Astrocyte (in vitro differentiated cells and primary cell): Measurements from ENCODE around the gene MORC1. TPM values are rescaled to one million over a fixed set of nuclear protein-coding genes. Genes with fewer than 3 reads are reported as not detected.

Experiments
- DNase-seq: peaks from one replicate; pipeline ENCODE4 v3.0.0-alpha.2; 2010; ENCODE audit warnings: low read depth
- FAIRE-seq: peaks from 2 replicates; lab custom pipeline; 2011; peaks lifted over from hg19 to GRCh38; lab: Jason Lieb, UNC
- H2AFZ ChIP-seq: 2 replicates; pipeline ENCODE4 v1.6.0; 2012; ENCODE audit warnings: low read depth, low read length, inconsistent platforms
- H3K27ac ChIP-seq: 2 replicates; pipeline ENCODE4 v1.5.1; 2011; ENCODE audit warnings: low read depth, low read length, inconsistent platforms
- H3K27me3 ChIP-seq: 2 replicates; pipeline ENCODE4 v1.6.0; 2011; ENCODE audit warnings: low read length, inconsistent platforms; ENCODE audit not compliant: insufficient read depth
- H3K36me3 ChIP-seq: 2 replicates; pipeline ENCODE4 v1.5.1; 2011; ENCODE audit warnings: low read length, inconsistent platforms; ENCODE audit not compliant: insufficient read depth
- H3K4me1 ChIP-seq: 2 replicates; pipeline ENCODE4 v1.5.1; 2011; ENCODE audit warnings: low read length, inconsistent platforms; ENCODE audit not compliant: insufficient read depth
- H3K4me2 ChIP-seq: 2 replicates; pipeline ENCODE4 v1.6.0; 2012; ENCODE audit warnings: low read length, inconsistent platforms
- H3K4me3 ChIP-seq: 2 replicates; pipeline ENCODE4 v1.5.1; 2011; ENCODE audit warnings: low read depth, mild to moderate bottlenecking, low read length, inconsistent platforms; ENCODE audit not compliant: insufficient read depth
- H3K79me2 ChIP-seq: 2 replicates; pipeline ENCODE4 v1.6.0; 2012; ENCODE audit warnings: mild to moderate bottlenecking, low read length, inconsistent platforms; ENCODE audit not compliant: insufficient read depth
- H3K9ac ChIP-seq: 2 replicates; pipeline ENCODE4 v1.6.0; 2012; ENCODE audit warnings: mild to moderate bottlenecking, low read length, inconsistent platforms
- H3K9me3 ChIP-seq: 2 replicates; pipeline ENCODE4 v1.5.1; 2012; ENCODE audit warnings: low read depth, mild to moderate bottlenecking, low read length, inconsistent platforms; ENCODE audit not compliant: insufficient read depth
- H4K20me1 ChIP-seq: 2 replicates; pipeline ENCODE4 v1.6.0; 2012; ENCODE audit warnings: low read length, inconsistent platforms; ENCODE audit not compliant: insufficient read depth
- H3K27ac Mint-ChIP-seq: one replicate; pipeline ENCODE4 v1.8.0; 2021; ENCODE audit warnings: mild to moderate bottlenecking, mixed read lengths; ENCODE audit not compliant: unreplicated experiment
- H3K27me3 Mint-ChIP-seq: one replicate; pipeline ENCODE4 v1.8.0; 2021; ENCODE audit warnings: low read depth, mixed read lengths; ENCODE audit not compliant: unreplicated experiment
- H3K36me3 Mint-ChIP-seq: one replicate; pipeline ENCODE4 v1.8.0; 2021; ENCODE audit warnings: low read depth, mixed read lengths; ENCODE audit not compliant: unreplicated experiment
- H3K4me1 Mint-ChIP-seq: one replicate; pipeline ENCODE4 v1.8.0; 2021; ENCODE audit warnings: low read depth, mixed read lengths; ENCODE audit not compliant: unreplicated experiment
- H3K4me3 Mint-ChIP-seq: one replicate; pipeline ENCODE4 v1.8.0; 2021; ENCODE audit warnings: mild to moderate bottlenecking, moderate library complexity, mixed read lengths; ENCODE audit not compliant: unreplicated experiment
- H3K9me3 Mint-ChIP-seq: one replicate; pipeline ENCODE4 v1.8.0; 2021; ENCODE audit warnings: mild to moderate bottlenecking, mixed read lengths; ENCODE audit not compliant: unreplicated experiment
- EZH2 ChIP-seq: IDR thresholded peaks from 2 replicates; pipeline ENCODE4 v1.6.1; 2012; ENCODE audit warnings: mild to moderate bottlenecking, low read length, inconsistent platforms; ENCODE audit not compliant: insufficient read depth
- total RNA-seq: library from RNA; stranded (reverse); gene quantifications from 2 replicates; pipeline ENCODE4 v1.2.1, GENCODE V29; 2021
- TF ChIP-seq, protein P1 (sequence below): IDR thresholded peaks from 2 replicates; pipeline ENCODE4 v1.5.1; 2011; ENCODE audit warnings: low read depth, mild to moderate bottlenecking, inconsistent platforms, low read length, moderate library complexity; ENCODE audit not compliant: insufficient read depth

MORC1 gene
- total RNA-seq, 1 donor from 2014 or later = not detected

- Mint-ChIP-seq H3K4me1 (no peaks in the 10 kb centered on the region), H3K27ac (no peak overlapping the region), H3K9me3 (no peaks in the 10 kb centered on the region), H3K27me3 (no peaks in the 10 kb centered on the region), H3K36me3 (no peaks in the 10 kb centered on the region), H3K4me3 (no peak overlapping the region)
- H2AFZ ChIP-seq = no peak overlapping the region
- H3K27me3 ChIP-seq = no peaks in the 10 kb centered on the region
- no peaks in the 10 kb centered on the region for H3K9me3 ChIP-seq
- DNase-seq (no peak), FAIRE-seq (no peak)
- TF ChIP-seq, protein P1, sequence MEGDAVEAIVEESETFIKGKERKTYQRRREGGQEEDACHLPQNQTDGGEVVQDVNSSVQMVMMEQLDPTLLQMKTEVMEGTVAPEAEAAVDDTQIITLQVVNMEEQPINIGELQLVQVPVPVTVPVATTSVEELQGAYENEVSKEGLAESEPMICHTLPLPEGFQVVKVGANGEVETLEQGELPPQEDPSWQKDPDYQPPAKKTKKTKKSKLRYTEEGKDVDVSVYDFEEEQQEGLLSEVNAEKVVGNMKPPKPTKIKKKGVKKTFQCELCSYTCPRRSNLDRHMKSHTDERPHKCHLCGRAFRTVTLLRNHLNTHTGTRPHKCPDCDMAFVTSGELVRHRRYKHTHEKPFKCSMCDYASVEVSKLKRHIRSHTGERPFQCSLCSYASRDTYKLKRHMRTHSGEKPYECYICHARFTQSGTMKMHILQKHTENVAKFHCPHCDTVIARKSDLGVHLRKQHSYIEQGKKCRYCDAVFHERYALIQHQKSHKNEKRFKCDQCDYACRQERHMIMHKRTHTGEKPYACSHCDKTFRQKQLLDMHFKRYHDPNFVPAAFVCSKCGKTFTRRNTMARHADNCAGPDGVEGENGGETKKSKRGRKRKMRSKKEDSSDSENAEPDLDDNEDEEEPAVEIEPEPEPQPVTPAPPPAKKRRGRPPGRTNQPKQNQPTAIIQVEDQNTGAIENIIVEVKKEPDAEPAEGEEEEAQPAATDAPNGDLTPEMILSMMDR = no peak
- no peak for TF ChIP-seq EZH2
- H3K4me3 ChIP-seq = no peak overlapping the region
- H3K36me3 ChIP-seq = no peaks in the 10 kb centered on the region
- no peaks in the 10 kb centered on the region for H3K4me1 ChIP-seq
- H4K20me1 ChIP-seq = no peaks in the 10 kb centered on the region
- no peak overlapping the region for H3K9ac ChIP-seq
- H3K27ac ChIP-seq = no peak overlapping the region
- H3K79me2 ChIP-seq = no peaks in the 10 kb centered on the region
- H3K4me2 ChIP-seq = no peak overlapping the region
These were observed 70.6 kb downstream of the MORC1 start for GRCh38 chr3:109047366-109047765.

DNA sequence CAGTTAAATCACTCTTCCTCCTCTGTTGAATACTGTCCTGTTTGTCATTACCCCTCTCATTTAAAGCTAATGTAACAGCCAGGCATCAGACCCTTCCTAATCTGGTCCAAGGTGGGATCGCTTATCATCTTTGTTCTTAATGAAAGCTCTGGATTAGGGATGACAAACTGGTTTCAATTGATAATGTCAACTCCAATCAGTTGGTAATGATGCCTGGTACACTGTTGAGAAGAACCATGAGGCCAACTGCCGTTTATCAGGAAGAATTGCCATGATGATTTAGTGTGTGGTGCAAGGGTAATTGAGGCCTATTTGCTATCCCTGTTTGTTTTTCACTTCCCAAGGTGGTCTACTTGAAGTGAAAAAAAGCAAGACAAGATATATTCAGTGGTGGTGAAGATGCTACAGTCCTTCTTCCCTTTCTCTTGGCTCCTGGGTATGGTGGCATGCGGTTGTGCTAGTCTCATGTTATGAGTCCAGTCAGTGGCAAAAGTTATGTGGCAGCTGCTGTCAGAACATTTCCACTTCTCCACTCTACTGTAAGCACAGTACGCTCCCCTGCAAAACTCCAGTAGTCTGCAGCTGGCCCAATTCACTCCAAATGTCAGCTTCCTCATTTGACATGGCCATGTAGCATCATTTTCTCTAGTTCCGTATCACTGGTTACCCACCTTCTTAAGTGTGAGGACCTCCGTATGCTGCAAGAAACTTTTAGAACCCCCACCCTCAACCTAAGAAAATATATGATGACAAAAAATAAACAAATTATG, 72.5 kb downstream of the MORC1 start:
- Histone ChIP-seq H3K79me2 (no peaks in the 10 kb centered on the region), H3K4me1 (no peaks in the 10 kb centered on the region), H3K27me3 (no peaks in the 10 kb centered on the region), H3K36me3 (no peaks in the 10 kb centered on the region), H3K4me2 (no peak overlapping the region), H3K4me3 (no peak overlapping the region), H3K9ac (no peak overlapping the region), H4K20me1 (no peaks in the 10 kb centered on the region), H2AFZ (no peak overlapping the region), H3K27ac (no peak overlapping the region), H3K9me3 (no peaks in the 10 kb centered on the region)
- Mint-ChIP-seq H3K36me3 (no peaks in the 10 kb centered on the region), H3K27me3 (no peaks in the 10 kb centered on the region), H3K4me3 (no peak overlapping the region), H3K9me3 (peaks cover 2% of the 10 kb centered on the region), H3K4me1 (no peaks in the 10 kb centered on the region), H3K27ac (no peak overlapping the region)
- FAIRE-seq = no peak
- DNase-seq = no peak
- TF ChIP-seq, protein P1 = no peak
- no peak for TF ChIP-seq EZH2

- no peaks in the 10 kb centered on the region for H3K27me3 Mint-ChIP-seq
- TF ChIP-seq EZH2 = no peak
- TF ChIP-seq, protein P1 = no peak
- H3K4me2 ChIP-seq = no peak overlapping the region
- no peak overlapping the region for H3K9ac ChIP-seq
- H4K20me1 ChIP-seq = no peaks in the 10 kb centered on the region
- H2AFZ ChIP-seq = no peak overlapping the region
- no peak overlapping the region for H3K4me3 ChIP-seq
- no peaks in the 10 kb centered on the region for H3K79me2 ChIP-seq
- no peak for DNase-seq
- H3K27ac Mint-ChIP-seq = no peak overlapping the region
- no peaks in the 10 kb centered on the region for H3K9me3 ChIP-seq
- no peaks in the 10 kb centered on the region for H3K27me3 ChIP-seq
- no peaks in the 10 kb centered on the region for H3K36me3 ChIP-seq
- H3K4me1 ChIP-seq = no peaks in the 10 kb centered on the region
- peaks cover 4% of the 10 kb centered on the region for H3K9me3 Mint-ChIP-seq
- no peak overlapping the region for H3K4me3 Mint-ChIP-seq
- no peak overlapping the region for H3K27ac ChIP-seq
- FAIRE-seq = no peak
- H3K36me3 Mint-ChIP-seq = no peaks in the 10 kb centered on the region
- H3K4me1 Mint-ChIP-seq = no peaks in the 10 kb centered on the region
These were observed 82.9 kb downstream of the MORC1 start for GRCh38 chr3:109035082-109035481.
